Cardiac septum (tissue), 1 donor: Measurements from ENCODE around the gene FIGNL2. TPM values are rescaled to one million over a fixed set of nuclear protein-coding genes. Genes with fewer than 3 reads are reported as not detected.

Experiments
- DNase-seq: peaks from one replicate; pipeline ENCODE4 v3.0.0-alpha.2; 2020; ENCODE audit warnings: low spot score
- intact Hi-C: fragments of 100-400 bp; cut with DNase I; formaldehyde crosslinking; loops from one replicate; pipeline ENCODE4 v1.14.0; 2022
- total RNA-seq: library from RNA; stranded (reverse); fragmentation: NEBNext Ultra II Directional; extraction: Animal tissue kit (Norgen Biotek cat#: 25700); gene quantifications from one replicate; pipeline ENCODE4 v1.2.1, GENCODE V29; 2021
- donor health status: DM: no; HTN: no; CAD: no.

FIGNL2 gene
- total RNA-seq, 1 donor from 2014 or later = 0.32 TPM

DNA sequence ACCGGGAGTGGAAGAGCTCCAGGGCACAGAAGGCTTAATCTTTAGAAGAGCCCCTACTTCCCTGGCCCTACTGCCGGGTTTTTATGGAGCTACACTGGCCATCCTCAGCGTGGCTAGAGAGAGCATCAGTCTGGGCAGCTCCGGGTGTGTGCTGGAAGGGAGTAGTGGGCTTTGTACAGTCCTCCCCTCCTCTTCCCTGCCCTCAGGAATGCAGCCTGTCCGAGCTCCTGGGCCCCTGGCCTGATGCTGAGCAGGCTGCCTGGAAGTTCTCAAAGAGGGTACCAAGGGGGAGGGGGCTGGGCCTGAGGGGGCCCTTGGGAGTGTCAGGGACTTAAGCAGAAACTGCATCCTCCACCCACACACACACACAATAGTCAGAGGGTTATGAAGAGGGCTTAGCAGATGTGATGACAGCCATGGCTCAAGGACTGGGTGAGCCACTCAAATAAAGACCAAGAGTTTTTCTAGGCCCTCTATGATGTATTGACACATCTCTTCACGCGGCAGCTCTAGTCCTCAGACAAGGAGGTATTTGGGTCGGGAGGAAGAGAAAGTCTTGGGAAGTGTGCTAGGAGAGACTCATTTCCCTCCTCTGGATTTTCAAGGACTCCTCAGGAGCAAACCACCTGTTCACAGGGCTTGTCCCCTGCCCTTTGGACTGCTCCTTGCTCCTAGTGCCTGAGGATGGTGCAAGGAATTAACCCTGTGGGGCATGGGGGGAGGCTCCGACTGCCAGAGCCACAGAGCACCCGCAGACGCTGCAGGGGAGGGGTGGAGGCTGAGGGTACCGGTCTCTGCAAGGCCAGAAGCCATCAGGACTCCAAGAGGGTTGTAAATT, 16.5 kb upstream of the FIGNL2 start:
- no peak for DNase-seq

DNA sequence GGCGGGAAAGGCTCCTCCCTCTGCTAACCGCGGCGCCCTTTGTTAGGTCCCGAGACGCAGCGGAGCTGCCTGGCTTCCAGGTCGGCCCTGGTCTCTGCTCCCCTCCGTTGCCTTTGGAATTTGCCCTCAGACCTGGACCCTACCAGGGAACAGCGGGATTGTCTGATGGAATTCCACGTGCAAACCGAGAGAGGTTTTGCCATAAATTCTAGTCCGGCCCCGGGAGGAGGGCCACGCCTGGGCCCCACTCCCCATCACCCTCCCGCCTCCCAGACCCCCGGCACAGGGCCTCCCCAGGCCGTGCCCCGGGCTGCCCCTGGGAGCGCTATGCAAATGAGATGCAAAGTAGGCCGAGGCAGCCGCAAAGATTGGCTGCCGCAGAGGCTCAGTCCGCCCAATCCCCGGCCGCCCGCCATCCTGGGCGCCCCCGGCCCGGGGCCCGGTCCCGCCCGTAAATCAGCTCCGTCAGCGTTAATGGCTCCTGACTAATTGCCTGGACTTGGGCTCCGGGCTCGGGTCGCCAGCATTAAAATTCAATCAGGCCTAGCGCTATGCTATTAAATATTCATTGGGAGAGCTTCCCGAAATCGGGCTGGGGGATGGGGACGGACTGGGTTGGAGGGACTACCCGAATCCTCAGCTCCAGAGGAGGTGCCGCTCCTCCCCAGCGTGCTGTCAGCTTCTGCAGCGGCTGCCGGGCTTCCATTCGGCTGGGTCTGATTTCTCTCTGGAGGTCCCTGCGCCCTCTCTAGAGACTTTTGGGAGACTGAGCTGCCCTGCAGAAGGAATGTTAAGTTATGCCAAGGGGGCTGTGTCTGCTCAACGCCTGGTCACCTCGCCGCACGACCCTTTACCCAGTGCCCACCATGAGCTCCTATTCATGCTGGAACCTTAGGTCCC, 15.7 kb upstream of the FIGNL2 start:
- intact Hi-C loops = no loop called here
- no peak for DNase-seq

More for the DNA sequence above, 16.5 kb upstream of the FIGNL2 start:
- intact Hi-C loops = loop anchor here (5.0 kb wide), 1 partner anchor 443 kb away; the partner anchor contains the start of gene SLC4A8

DNA sequence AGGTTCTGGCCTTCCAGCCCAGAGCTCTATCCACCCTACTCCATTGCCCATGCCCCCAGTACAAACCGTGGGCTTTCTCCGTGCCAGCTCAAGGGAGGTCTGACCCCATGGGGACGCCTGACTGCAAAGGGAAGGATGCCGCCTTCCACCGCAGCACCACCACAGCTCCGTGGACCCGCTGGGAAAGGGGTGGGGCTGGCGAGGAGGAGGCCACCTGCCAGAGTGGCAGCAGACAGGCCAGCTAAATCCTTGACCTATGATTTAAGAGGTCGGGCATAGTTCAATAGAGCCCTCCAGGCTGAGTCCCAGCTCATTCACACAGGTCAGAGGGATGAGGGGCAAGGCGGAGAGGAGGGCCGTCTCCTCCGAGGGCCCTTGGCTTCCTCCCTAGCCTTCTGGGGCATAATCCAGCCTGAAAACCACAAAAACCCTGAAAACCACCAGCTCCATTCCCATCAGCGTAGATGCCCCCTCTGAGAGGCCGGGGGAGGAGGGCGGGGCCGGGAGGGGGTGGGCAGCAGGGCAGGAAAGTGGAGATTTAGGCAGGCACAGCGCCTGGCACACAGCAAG, 14.9 kb upstream of the FIGNL2 start:
- no peak for DNase-seq
- intact Hi-C loops = no loop called here

DNA sequence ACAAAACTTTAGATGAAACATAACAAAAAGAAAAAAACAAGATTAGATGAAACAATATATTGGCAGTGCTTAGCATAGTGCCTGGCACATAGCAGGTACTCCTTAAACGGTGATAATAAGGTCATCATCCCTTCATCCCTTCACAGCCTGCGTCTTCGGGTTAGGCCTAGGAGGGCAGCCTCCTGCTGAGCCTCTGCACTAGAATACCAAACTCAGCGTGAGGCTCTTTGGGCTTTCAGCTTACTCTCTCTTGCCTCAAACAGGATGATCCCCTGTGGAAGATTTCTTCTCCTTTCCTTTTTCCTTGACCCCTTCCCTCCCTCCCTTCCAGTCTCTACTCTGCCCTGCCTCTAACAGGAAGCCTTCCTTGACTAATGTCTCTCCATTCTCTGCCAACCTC, 14.4 kb upstream of the FIGNL2 start:
- intact Hi-C loops = no loop called here
- no peak for DNase-seq

DNA sequence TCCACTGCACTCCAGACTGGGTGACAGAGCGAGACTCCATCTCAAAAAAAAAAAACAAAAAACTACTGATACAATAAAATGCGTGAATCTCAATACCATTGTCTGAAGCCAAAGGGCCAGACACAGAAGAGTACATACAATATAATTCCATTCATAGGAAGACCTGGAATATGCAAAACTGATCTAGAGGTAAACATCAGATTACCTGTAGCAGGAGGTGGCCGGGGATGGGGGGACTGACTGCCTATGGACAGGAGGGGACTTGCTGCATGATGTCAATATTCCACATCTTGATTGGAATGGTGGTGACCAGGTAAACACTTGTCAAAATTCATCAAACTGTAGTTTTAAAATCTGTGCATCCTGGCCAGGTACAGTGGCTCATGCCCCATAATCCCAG, 12.5 kb upstream of the FIGNL2 start:
- intact Hi-C loops = no loop called here
- DNase-seq = no peak

DNA sequence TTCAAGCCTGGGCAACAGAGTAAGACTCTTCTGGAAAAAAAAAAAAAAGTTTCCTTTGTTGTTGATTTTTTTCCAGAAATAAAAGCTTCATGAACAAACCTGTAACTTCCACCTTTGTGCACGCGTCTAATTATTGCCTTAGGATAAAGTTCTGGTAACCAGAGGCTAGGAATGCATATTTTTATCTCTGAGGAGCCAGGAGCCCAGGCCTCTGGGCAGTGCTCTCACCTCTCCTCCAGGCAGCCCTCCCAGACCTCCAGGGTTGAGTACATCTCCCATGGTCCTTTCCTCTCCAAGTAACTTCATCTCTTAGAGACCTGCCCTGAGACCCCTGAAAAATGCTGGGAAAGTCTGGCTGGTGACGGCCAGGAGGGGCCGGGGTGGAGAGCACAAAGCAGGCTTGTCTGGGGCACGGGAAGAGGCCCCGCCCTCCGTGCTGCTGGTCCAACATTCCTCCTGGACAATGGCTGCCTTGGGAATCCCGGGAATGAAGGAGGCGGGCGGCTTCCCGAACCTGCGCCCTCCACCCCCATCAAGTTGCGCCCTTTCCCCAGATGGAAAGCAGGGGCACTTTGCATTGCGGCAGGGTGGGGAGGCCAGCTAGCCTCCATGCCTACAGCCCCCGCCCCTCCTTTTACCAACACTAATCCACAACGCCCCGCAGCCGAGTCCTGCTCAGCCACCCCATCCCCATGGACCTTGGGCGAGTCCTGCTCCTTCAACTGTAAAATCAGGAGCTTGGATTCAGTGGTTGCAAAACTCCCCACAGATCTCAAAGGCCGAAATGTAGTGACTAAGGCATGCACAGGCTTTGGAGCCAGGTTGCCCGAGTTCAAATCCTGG, 7.3 kb upstream of the FIGNL2 start:
- intact Hi-C loops = no loop called here
- DNase-seq = no peak

DNA sequence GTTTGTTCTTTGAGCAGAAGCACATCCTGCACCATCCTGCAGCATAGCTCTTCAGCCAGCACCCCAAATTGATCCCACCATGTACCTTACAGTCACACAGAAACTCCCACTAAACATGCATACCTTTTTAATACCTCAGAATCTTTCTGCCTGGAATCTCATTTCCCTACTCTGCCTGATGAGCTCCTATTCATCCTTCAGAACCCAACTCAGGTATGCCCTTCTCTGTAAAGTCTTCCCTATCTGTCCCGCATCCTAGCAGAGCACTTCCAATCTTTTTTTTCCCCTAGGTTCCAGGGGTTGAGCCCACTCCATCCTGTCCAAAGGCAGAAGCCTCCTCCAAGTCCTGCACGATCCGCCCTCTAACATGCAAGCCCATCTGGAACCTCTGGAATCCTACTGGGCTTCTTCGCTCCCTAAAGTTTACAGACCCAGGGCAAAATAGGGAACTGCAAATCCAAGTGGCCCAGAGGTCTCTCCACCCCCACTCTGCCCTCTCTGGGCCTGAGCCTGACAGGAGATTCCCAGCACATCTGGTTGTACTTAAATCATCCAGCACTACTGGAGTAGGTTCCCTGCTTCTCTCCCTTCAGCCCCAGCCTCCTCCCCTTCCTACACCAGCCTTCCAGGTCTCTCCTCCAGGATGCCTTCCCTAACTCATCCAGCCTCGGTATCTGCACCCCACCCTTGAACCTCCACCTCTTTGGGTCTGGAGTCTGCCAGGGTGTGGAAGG, 4.1 kb upstream of the FIGNL2 start:
- DNase-seq = no peak
- intact Hi-C loops = no loop called here

DNA sequence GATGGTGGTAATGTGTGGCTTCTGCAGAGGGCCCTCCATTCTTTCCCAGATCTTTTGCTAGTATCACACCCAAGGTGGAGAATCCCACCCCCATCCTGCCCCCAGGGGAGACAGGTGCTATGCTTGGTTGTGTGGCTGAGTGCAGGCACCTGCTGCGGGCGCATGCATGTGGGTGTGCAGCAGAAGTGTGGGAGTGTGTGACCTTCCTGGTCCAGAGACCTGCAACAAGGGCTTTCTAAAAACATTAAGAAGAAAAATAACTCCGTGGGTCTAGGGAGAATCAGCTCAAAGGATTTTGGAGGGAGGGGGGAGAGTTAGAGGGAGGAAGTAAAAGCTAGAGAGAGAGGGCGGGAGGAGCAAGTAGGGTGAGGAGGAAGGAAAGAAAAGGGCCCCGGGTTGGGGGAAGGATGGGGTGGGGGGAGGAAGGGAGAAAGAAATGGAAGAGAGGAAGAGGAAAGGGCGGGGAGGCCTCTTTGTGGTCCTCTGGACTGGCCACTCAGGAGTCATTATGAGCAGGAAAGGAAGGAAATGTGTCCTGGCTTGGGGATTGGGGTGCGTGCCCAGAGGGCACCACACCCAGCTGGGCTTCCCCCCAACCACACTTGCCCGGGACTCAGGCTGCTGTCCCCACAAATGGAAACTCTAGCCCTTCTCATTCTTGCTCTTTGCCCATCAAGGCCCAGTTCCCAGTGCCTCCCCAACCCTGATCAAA, 3.1 kb upstream of the FIGNL2 start:
- DNase-seq = no peak

DNA sequence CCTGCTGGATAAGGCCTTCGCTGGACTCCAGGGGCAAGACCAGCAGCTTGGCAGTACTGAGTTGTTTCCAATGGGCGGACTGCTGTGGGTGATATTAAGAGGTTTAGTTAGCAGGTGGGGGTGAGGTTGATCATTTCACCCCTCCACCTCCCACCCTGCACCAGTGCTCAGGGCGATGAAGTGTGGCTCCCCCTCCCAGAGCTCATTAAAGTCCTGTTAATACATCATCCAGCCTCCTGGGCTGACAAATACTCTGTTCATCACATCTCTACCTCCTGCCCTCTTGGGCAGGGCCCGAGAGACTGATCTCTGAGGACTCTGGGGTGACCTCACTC, 2.4 kb upstream of the FIGNL2 start:
- intact Hi-C loops = no loop called here
- no peak for DNase-seq

More for the DNA sequence above, 3.1 kb upstream of the FIGNL2 start:
- intact Hi-C loops = no loop called here

DNA sequence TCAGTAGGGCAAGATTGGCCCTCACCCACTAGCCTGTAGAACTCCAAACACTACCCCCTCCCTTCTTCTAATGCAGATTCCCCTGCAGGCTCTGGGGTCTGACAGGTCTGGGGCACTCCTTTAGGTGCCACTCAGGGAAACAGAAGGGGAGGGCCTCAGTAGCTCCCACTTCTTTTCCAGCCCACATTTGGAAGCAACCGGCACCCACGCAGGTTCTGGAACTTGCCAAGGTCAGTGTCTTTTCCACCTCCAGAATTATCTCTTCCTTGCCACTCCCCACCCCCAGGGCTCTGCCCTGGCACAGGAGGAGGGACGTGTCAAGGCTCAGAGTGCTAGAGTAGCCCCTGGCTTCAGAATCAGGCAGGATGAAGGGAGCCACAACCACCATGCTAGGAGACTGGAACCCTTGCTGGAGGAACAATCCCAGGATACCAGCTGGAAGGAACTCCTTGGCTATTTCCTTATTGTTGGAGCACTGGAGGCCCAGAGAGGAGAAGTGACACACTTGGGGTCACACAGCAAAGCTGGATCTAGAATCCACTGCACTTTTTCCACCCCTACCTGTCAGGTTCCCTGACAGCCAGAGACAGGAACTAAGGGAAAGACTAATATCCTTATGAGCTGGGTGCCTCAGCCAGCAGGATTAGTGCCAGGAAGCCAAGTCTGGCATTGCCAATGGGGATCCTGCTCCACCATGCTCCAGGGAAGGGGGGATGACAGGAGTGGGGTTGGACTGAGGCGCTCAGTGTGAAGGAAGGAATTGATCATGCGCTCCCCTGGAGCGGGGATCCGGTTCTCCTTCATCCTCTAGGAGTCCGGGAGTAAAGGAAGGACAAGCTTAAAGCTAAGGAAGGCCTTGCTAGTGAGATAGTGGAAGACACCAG, 1.8 kb upstream of the FIGNL2 start:
- no peak for DNase-seq
- intact Hi-C loops = no loop called here

DNA sequence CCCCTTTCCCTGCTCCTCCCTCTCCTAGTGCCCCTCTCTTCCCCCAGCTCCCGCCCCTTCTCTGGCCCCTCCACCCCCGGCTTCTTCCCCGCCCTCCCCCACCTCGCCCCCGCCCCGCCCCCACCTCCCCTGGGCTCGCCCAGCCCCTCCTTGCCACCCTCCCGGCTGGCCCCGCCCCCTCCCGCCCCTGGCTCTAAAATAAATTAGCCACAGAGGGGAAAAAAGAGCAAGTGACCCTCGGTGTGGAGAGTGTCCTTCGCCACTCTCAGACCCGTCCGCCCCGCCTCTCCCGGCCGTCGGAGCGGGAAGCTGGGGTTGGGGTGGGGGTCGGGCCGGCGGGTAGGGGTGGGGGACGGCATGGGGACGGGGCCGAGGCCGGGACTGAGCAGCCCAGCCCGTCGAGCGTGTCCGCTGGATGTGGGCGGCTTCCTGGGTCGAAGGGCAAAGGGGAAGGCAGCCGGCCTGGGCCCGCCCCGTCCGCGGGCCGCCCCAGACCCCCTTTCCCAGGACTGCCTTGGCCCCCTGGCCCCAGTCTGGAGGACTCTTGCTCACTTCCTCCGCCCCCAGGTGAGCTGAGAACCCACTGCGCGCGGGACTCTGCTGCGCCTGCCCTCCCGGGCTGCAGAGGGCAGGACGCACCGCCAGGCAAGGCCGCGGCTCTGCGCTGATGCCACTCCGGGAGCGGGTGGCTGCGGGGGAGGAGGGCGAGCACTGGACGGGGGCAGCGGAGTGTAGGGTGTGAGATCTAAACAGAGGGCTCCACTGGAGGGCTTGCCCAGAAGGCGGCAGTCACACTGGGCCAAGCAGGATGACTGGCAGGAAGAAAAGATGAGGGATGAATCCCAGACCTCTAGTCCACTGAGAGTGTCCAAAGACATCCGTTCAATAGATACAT, 570 bp upstream of the FIGNL2 start:
- no peak for DNase-seq
- intact Hi-C loops = no loop called here

DNA sequence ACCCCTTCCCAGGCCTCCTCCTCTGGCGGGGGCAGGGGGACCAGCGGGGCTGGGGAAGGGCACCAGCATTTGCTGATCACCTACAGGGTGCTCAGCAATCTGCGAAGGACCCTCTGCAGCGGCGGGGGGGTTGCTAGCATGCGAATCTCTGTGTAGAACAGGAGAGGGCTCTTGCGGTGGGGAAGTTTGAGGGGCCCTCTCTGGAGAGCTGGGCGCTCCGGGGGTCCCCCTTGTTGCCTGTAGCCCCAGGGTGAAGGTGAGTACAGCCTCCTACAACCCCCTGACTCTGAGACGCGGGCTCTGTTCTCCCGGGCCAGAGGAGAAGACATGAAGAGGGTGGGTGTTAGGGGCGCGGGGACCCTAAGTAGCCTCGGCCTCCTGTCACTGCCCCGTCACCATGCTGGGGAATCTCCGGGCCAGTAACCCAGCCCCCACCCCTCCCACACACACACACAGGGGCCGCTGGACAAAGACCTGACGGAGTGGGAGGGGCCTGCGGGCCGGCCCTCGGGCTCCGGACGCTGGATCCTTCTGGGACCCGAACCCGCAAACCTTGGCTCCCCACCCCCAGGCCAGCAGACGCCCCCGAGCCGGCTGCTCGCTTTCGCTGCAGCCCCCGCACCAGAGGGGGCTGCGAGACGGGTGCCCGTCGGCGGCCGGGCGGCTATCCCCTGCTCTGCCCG, 734 bp downstream of the FIGNL2 start:
- intact Hi-C loops = no loop called here
- DNase-seq = no peak

DNA sequence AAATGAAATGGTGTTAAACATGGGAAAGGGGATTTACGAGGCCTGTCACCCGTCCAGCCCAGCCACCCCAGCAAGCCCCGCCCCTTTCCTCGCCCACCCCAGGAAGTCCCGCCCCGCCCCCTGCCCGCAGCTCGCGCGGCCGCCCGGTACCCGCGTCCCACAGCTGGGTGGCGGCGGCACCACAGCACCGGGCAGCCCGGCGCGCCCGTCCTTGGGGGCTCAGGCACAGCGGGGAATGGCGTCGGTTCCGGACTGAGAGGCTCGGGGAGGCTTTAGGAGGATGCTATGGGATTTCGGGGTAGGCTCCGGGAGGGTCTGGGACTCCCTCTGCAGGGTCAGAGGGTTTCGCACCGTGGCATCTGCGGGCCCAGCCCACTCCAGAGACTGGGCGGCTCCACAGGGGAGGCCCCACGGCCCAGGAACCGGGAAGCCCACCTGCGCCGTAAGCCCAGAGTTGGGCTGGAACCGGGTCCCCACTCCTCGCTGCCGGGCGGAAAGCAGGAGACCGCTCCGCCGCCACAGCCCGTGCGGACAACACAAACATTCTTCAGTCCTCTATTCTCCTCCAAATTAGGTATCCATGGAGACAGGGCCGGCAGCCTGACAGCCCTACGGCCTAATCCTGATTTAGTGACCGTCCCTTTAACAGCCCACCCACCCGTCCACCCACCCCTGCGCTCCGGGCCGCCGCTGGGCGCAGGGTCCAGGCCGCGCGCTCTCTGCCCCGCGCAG, 1.4 kb downstream of the FIGNL2 start:
- DNase-seq = no peak
- intact Hi-C loops = no loop called here

DNA sequence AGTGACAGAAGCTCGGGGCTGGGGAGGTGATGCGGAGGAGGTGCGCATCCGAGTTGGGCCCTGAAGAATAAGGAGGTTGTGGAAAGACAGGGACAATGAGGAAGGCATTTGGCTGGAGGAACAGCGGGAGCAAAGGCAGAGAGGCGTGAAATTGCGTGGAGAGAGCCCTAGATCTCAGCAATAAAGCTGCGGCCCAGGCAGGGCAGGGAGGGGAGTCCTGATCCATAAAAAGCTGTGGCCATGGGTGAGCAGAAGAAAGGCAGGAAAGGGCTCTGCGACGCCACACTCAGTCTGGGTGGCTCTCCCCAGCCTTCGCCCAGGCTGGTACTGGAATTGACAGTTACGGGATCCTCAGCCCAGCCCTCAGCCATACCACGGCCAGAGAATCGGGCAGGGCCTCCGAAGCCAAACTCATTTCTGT, 2.2 kb downstream of the FIGNL2 start:
- no peak for DNase-seq
- intact Hi-C loops = no loop called here

DNA sequence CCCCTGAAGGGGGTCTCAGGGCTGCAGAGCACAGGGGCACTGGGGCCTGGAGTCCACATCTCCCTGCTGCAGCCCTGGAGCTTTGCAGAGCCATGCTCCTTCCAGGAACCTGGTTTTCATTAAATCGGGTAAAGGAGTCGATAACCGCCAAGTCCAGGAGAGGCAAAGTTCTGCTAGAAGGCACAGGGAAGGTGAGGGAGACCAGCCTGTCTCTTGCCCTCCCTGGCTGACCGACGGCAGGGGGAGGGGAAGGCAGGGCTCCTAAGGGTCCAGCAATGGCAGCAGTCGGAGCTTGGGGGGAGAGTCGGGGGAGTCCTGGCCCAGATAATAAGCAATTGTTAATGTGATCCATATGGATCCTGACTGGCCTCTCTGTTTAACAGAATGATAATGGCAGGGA, 3.0 kb downstream of the FIGNL2 start:
- intact Hi-C loops = no loop called here
- DNase-seq = no peak
